Measurements from ENCODE around the gene PHYHD1.

The PHYHD1 gene

DNA sequence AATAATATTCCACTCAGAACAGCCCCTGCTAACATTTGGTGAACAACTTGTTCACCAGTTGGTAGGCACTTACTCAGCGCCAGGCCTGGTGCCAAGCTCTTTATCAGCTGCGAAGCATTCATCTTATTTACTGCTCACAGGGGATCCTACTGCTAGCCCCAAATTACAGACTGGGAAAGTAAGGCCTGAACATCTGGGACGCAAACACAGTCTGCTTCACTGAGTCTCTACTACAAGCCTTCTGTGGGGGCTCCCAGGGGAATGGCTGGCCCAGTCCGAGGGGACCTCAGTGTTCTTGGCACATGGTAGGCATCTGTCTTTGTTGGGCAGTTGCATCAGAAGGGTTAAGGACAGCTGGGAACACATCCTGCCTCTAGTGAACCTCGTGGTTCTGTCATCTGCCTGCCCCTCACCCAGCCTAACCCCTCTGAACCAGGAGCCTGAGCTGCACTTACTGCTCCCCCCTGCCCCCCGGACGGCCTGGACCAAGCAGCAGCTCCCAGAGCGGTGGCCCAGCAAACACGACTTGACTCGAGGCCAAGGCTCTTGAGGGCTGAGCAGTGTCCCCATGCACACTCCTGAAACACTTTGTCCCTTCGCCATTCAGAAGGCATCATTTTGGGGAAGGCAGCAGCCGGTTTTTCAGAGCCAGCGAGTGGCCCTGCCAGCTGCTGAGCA, at the start of gene PHYHD1:
TSS of gene PHYHD1 (plus strand) at position 602 of the 678 bp plus-strand sequence. CDS start 1,342 bp downstream, outside the sequence.
- Histone ChIP-seq H3K9ac (peak within 1 kb of the TSS; percentile 66 to 86 (median 76)), H3K27ac (peak within 1 kb of the TSS; percentile 48 to 92 (median 75); a peak in 20 of 22 replicates), H4K20me1 (peaks cover 0 to 13% (median 0%) of the 10 kb centered on the region in 11 experiments; a peak in 7 of 22 replicates), H3K27me3 (no peaks in the 10 kb centered on the region; a peak in 2 of 22 replicates), H3K36me3 (peaks cover 26 to 36% (median 28%) of the 10 kb centered on the region in 11 experiments), H3K4me2 (peak within 1 kb of the TSS; percentile 87 to 99 (median 95)), H3K4me3 (peak within 1 kb of the TSS; percentile 46 to 72 (median 62)), H3K9me3 (replicated peaks in 1 of 11) (no peaks in the 10 kb centered on the region), H3K4me1 (peaks cover 26 to 71% (median 55%) of the 10 kb centered on the region in 10 experiments)
- TF ChIP-seq Cebpa-rat (IDR thresholded peaks at IDR 0.05) = peak in 5 of 11 experiments; percentile 6 to 84 (median 66); a peak in 7 of 22 replicates

DNA sequence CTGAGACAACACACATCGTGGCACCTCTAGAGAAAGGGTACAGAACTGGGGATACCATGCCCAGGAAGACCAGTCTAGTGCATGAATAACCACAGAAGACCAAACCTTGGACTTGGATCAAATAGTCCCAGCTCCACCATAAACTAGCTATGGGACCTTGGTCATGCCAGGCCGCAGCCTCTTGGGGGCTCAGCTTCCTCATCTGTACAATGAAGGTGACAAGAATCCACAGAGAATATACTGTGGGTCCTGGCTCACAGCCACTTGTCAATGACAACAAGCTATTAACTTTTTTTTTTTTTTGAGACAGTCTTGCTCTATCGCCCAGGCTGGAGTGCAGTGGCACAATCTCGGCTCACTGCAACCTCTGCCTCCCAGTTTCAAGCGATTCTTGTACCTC, 42.9 kb upstream of the PHYHD1 start:
- H3K27me3 ChIP-seq = no peaks in the 10 kb centered on the region
- no peaks in the 10 kb centered on the region for H3K9me3 ChIP-seq (replicated peaks in 1 of 11)
- 0 out of 22 replicates have a peak overlapping the region, but pooled peaks of 1 of the 11 experiments have one; percentile 12 for H3K27ac ChIP-seq
- peaks cover 33 to 61% (median 47%) of the 10 kb centered on the region in 10 experiments for H3K4me1 ChIP-seq
- no peak overlapping the region for H3K4me3 ChIP-seq
- peak overlapping the region in 1 of 11 experiments; percentile 55; a peak in 1 of 22 replicates for H3K9ac ChIP-seq
- no peak for TF ChIP-seq Cebpa-rat (IDR thresholded peaks at IDR 0.05)
- H3K36me3 ChIP-seq = no peaks in the 10 kb centered on the region
- peaks cover 0 to 7% (median 2%) of the 10 kb centered on the region in 11 experiments; a peak in 9 of 22 replicates for H4K20me1 ChIP-seq
- peak overlapping the region in 9 of 11 experiments; percentile 37 to 95 (median 51); a peak in 18 of 22 replicates for H3K4me2 ChIP-seq

DNA sequence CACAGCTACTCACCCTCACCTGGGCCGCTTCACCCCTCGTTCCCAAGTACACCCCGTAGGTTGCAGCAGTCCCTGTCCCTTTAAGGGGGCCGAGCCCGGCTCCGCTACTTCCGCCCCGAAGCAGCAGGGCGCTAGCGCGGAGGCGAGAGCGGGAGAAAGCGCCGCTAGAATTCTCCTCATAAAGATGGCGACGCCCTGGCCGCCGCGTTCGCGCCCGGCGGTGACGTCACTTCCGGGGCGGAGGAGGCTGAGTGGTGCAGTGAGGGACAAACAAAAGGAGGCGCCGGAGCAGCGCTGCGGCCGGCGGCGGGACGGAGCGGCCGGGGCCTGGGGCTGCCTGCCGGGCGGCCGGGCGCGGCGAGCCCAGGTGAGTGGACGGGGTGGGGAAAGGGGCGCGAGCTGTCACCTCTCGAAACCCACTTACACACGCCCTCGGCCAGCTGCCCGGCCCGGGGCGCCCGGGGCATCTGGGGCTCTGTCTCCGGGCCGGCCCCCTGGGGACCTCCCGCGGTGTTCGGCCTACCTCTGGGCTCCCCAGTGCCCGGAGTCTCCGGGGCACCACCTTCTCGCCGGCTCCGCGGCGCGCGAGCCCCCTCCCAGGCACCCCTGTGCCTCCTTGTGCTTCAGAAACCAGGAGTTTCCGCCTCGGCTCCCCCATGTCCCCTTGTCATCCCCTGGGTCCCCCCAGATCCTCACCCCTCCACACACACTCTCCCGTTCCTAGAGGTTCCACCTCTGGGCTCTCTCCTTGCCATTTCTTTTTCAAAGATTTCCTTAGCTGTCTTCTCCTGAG, 38.7 kb upstream of the PHYHD1 start, which contains the start of the genes KYAT1 and LRRC8A:
TSS of gene KYAT1 (minus strand) at position 67 of the 793 bp plus-strand sequence. CDS start 36,545 bp downstream, outside the sequence.
TSS of gene LRRC8A (plus strand) at position 250 of the 793 bp plus-strand sequence. CDS start 25,032 bp downstream, outside the sequence.
- Histone ChIP-seq H3K27me3 (no peaks in the 10 kb centered on the region), H3K27ac (peak within 1 kb of the TSS; percentile 85 to 98 (median 95)), H3K9ac (peak within 1 kb of the TSS; percentile 93 to 99 (median 97)), H3K4me1 (peaks cover 33 to 60% (median 56%) of the 10 kb centered on the region in 10 experiments), H3K36me3 (peaks cover 21 to 33% (median 31%) of the 10 kb centered on the region in 11 experiments), H4K20me1 (peaks cover 0 to 49% (median 45%) of the 10 kb centered on the region in 11 experiments; a peak in 19 of 22 replicates), H3K4me2 (peak within 1 kb of the TSS; percentile 87 to 99 (median 97)), H3K9me3 (replicated peaks in 1 of 11) (no peaks in the 10 kb centered on the region), H3K4me3 (peak within 1 kb of the TSS; percentile 88 to 99 (median 92))
- TF ChIP-seq Cebpa-rat (IDR thresholded peaks at IDR 0.05) = no peak

DNA sequence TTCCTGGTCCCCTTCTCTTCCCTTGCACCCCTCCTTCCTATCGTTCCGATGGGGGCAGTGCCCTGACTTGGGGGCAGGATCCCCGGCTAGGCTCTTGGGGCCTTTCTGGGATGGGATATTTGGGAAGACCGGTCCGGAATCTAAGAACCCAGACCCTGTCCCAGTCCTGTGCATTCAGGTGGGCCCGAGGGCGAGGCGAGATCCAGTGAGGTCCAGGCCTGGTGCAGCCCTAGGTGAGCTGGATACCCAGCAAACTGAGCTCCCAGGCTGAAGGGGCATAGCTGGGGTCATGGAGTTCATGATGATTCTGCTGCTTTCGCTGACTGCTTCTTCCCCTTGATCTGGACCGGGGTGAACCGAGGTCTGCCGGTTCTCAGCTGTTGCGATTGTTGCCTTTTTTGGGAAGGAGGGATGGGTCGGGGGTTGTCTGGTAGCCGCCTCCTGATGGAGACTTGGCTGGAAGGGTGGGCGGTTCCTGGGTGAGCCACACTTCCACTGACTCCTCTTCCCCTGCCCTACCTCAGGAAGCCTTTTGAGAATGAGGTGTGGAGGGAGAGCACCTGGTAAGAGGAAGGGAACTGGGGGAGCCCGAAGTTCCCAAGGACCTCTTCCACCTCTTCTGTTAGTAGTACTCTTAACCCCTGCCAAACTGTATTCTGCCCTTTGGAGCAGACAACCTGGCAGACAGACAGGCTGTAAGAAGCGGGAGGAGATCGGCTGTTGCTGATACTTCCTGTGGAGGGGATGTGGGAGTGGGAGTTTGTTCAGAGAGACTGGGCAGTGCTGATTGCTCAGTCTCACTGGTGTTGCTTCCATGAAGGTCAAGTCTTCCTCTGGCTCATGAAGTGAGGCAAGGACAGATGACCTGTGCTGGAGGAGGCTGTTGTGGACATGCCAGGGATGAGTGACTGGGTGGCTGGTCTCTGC, 37.8 kb upstream of the PHYHD1 start:
- H4K20me1 ChIP-seq = peaks cover 0 to 58% (median 51%) of the 10 kb centered on the region in 11 experiments; a peak in 20 of 22 replicates
- no peaks in the 10 kb centered on the region for H3K9me3 ChIP-seq (replicated peaks in 1 of 11)
- H3K27ac ChIP-seq = peak overlapping the region; percentile 85 to 98 (median 95)
- H3K36me3 ChIP-seq = peaks cover 26 to 42% (median 38%) of the 10 kb centered on the region in 11 experiments
- H3K27me3 ChIP-seq = no peaks in the 10 kb centered on the region
- H3K4me3 ChIP-seq = peak overlapping the region; percentile 88 to 99 (median 92)
- peak overlapping the region; percentile 87 to 99 (median 97) for H3K4me2 ChIP-seq
- H3K9ac ChIP-seq = peak overlapping the region; percentile 93 to 99 (median 97)
- H3K4me1 ChIP-seq = peaks cover 29 to 53% (median 50%) of the 10 kb centered on the region in 10 experiments
- no peak for TF ChIP-seq Cebpa-rat (IDR thresholded peaks at IDR 0.05)

DNA sequence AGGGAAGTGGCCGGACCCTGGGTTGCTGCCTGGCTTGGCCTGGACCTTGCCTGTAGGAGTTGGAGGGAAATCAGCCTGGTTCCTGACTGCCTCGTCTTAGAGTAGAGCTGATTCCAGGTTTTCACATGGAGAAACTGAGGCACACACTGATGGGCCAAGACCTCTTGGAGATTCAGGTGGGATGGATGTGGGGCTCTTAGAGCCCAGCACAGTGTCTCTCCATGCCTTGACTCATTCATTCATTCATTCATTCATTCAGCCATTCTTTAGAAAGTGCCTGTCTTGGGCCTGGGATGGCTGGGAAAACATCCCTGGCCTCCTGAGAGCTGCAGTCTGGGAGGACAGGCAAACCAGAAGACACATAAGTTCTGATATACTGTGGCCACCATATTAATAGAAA, 36.6 kb upstream of the PHYHD1 start:
- no peaks in the 10 kb centered on the region for H3K27me3 ChIP-seq
- H3K4me1 ChIP-seq = peaks cover 32 to 50% (median 40%) of the 10 kb centered on the region in 10 experiments
- H4K20me1 ChIP-seq = peaks cover 0 to 70% (median 63%) of the 10 kb centered on the region in 11 experiments; a peak in 20 of 22 replicates
- H3K27ac ChIP-seq = peak overlapping the region in 1 of 11 experiments; percentile 3; a peak in 1 of 22 replicates
- peak overlapping the region in 3 of 11 experiments; percentile 96 to 99 (median 97); a peak in 8 of 22 replicates for H3K9ac ChIP-seq
- peaks cover 39 to 54% (median 50%) of the 10 kb centered on the region in 11 experiments for H3K36me3 ChIP-seq
- peak overlapping the region in 7 of 10 experiments; percentile 90 to 99 (median 92); a peak in 8 of 20 replicates for H3K4me3 ChIP-seq
- peak overlapping the region; percentile 87 to 99 (median 97); a peak in 20 of 22 replicates for H3K4me2 ChIP-seq
- H3K9me3 ChIP-seq (replicated peaks in 1 of 11) = no peaks in the 10 kb centered on the region
- TF ChIP-seq Cebpa-rat (IDR thresholded peaks at IDR 0.05) = no peak

DNA sequence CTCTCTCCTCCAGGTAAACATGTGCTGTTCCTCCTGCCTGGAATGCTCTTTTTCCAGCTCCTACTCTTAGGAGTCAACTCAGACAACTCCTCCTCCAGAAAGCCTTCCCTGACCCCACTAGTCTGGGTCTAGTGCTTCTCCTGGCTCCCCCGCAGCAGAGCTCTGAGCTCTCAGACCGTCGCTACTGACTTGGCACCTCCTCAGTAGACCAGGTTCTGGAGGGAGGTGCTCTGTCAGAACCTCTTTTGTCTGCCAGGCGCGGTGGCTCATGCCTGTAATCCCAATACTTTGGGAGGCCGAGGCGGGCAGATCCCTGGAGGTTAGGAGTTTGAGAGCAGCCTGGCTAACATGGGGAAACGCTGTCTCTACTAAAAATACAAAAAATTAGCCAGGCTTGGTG, 35.4 kb upstream of the PHYHD1 start:
- Histone ChIP-seq H3K9ac (0 out of 22 replicates have a peak overlapping the region, but pooled peaks of 3 of the 11 experiments have one; percentile 7 to 22 (median 15)), H3K27ac (no peak overlapping the region)

DNA sequence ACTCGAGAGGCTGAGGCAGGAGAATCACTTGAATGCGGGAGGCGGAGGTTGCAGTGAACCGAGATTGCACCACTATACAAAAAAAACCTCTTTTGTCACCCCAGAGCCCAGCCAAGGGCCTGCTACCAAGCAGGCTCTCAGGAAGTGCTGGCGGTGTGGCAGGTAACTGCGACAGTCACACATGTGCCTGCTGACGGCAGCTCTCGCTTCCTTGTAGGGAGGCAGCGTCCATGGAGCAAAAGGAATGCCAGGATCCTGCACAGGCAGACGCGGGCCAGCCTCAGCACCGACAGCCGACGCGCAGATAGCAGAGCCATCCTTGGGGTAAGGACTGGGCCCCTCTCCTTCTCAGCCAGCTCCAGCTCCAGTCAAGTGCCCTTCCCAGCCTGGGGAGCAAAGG, 35.0 kb upstream of the PHYHD1 start:
- H3K4me1 ChIP-seq = peaks cover 16 to 36% (median 26%) of the 10 kb centered on the region in 10 experiments
- no peak for TF ChIP-seq Cebpa-rat (IDR thresholded peaks at IDR 0.05)
- 0 out of 22 replicates have a peak overlapping the region, but pooled peaks of 2 of the 11 experiments have one; percentile 17 to 22 for H3K9ac ChIP-seq
- H4K20me1 ChIP-seq = peaks cover 0 to 83% (median 73%) of the 10 kb centered on the region in 11 experiments; a peak in 20 of 22 replicates
- H3K27ac ChIP-seq = no peak overlapping the region
- H3K36me3 ChIP-seq = peaks cover 47 to 71% (median 64%) of the 10 kb centered on the region in 11 experiments
- H3K4me2 ChIP-seq = no peak overlapping the region
- H3K4me3 ChIP-seq = no peak overlapping the region
- H3K27me3 ChIP-seq = no peaks in the 10 kb centered on the region
- H3K9me3 ChIP-seq (replicated peaks in 1 of 11) = no peaks in the 10 kb centered on the region

More for the DNA sequence above, 35.4 kb upstream of the PHYHD1 start:
- no peaks in the 10 kb centered on the region for H3K27me3 ChIP-seq
- peaks cover 46 to 66% (median 60%) of the 10 kb centered on the region in 11 experiments for H3K36me3 ChIP-seq
- peaks cover 20 to 40% (median 30%) of the 10 kb centered on the region in 10 experiments for H3K4me1 ChIP-seq
- H4K20me1 ChIP-seq = peaks cover 0 to 79% (median 69%) of the 10 kb centered on the region in 11 experiments; a peak in 20 of 22 replicates
- no peak for TF ChIP-seq Cebpa-rat (IDR thresholded peaks at IDR 0.05)
- H3K4me2 ChIP-seq = no peak overlapping the region
- H3K9me3 ChIP-seq (replicated peaks in 1 of 11) = no peaks in the 10 kb centered on the region
- H3K4me3 ChIP-seq = no peak overlapping the region
